Measurements from ENCODE around the gene MRPL24.

DNA sequence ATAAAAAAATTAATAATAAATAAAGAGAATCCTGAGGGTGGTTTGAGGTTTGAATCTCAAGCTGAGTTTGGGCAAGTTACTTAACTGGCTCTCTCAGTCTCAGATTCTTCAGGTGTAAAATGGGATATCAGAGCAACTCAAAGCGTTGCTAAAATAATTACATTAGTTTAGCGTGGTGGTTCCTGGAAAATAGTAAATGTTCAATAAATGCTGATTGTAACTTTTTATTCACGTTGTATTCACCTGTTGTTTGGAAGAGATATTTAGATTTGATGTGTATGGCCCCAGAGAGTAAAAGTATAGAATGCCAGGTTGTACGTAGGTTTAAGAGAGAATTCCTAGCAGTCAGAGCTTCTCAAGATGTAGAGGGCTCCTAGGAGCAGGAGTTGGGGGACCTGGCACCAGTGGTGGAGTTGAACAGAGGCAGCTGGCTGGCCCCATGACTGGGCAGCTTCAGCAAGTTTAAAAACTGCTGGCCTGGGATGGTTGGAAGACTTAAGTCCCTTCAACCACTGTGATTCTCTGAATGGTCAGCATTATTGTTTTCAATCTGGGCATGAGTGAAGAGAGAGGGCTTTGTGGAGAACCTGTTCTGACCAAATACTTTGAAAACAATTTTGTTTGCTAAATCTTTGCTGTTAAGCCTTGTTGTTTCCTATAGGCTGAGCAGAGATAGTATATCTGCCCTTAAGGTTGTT, 48.9 kb upstream of the MRPL24 start:
- TF ChIP-seq, protein P1, sequence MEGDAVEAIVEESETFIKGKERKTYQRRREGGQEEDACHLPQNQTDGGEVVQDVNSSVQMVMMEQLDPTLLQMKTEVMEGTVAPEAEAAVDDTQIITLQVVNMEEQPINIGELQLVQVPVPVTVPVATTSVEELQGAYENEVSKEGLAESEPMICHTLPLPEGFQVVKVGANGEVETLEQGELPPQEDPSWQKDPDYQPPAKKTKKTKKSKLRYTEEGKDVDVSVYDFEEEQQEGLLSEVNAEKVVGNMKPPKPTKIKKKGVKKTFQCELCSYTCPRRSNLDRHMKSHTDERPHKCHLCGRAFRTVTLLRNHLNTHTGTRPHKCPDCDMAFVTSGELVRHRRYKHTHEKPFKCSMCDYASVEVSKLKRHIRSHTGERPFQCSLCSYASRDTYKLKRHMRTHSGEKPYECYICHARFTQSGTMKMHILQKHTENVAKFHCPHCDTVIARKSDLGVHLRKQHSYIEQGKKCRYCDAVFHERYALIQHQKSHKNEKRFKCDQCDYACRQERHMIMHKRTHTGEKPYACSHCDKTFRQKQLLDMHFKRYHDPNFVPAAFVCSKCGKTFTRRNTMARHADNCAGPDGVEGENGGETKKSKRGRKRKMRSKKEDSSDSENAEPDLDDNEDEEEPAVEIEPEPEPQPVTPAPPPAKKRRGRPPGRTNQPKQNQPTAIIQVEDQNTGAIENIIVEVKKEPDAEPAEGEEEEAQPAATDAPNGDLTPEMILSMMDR (IDR thresholded peaks at IDR 0.05; ENCODE audit: control extremely low read depth in 1 of 3, insufficient read depth in 1 of 3, low read depth in 1 of 3, low read length in 3 of 3): no peak
- TF ChIP-seq, protein P2, sequence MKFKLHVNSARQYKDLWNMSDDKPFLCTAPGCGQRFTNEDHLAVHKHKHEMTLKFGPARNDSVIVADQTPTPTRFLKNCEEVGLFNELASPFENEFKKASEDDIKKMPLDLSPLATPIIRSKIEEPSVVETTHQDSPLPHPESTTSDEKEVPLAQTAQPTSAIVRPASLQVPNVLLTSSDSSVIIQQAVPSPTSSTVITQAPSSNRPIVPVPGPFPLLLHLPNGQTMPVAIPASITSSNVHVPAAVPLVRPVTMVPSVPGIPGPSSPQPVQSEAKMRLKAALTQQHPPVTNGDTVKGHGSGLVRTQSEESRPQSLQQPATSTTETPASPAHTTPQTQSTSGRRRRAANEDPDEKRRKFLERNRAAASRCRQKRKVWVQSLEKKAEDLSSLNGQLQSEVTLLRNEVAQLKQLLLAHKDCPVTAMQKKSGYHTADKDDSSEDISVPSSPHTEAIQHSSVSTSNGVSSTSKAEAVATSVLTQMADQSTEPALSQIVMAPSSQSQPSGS (IDR thresholded peaks at IDR 0.05; ENCODE audit: low read length): no peak
- no peak for TF ChIP-seq ZNF274 (IDR thresholded peaks at IDR 0.05; ENCODE audit: borderline replicate concordance, extremely low read depth, low read length)
- no peak for TF ChIP-seq CHD7 (IDR thresholded peaks at IDR 0.05; ENCODE audit: insufficient replicate concordance, low read length)
- TF ChIP-seq EZH2 (IDR thresholded peaks at IDR 0.05; ENCODE audit: low read depth, low read length, severe bottlenecking): no peak

Measured in H1 (cell line).